ENCODE results near the gene TRAPPC10.

DNA sequence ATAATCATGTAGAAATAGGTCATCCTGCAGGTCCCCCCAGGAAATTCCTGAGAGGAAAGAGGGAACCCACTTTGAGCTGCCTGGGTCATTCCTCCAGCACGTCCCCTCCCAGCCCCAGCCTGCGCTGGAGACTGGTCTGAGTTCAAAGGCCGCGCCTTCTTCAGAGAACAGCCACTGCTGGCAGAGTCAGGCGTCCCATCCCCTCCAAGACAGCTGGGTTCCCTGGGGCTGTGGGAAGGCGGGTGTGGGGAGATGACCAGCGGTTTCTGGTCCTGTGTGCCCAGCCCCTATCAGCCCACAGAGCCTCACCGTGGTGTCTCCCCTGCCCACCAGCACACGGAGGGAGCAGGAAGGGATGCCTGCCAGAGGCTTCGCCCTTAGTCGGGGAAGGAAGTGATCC lies 18.0 kb upstream of the TRAPPC10 start:
- TF ChIP-seq, protein P1, sequence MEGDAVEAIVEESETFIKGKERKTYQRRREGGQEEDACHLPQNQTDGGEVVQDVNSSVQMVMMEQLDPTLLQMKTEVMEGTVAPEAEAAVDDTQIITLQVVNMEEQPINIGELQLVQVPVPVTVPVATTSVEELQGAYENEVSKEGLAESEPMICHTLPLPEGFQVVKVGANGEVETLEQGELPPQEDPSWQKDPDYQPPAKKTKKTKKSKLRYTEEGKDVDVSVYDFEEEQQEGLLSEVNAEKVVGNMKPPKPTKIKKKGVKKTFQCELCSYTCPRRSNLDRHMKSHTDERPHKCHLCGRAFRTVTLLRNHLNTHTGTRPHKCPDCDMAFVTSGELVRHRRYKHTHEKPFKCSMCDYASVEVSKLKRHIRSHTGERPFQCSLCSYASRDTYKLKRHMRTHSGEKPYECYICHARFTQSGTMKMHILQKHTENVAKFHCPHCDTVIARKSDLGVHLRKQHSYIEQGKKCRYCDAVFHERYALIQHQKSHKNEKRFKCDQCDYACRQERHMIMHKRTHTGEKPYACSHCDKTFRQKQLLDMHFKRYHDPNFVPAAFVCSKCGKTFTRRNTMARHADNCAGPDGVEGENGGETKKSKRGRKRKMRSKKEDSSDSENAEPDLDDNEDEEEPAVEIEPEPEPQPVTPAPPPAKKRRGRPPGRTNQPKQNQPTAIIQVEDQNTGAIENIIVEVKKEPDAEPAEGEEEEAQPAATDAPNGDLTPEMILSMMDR (IDR thresholded peaks at IDR 0.05 in 4 of 5, conservative IDR thresholded peaks at IDR 0.05 in 1 of 5): no peak
- TF ChIP-seq POLR2A (IDR thresholded peaks at IDR 0.05): no peak
